ENCODE data around the gene BLOC1S3. TPM values are rescaled to one million over a fixed set of nuclear protein-coding genes. Genes with fewer than 3 reads are reported as not detected.
A peak's percentile ranks its signal among the peaks of the same experiment; 100 is the strongest.

Gene BLOC1S3
- total RNA-seq, 1 donor from 2014 or later = 10.4 TPM

- no peak for DNase-seq
Measured at GRCh38 chr19:45182758-45183157, 4.2 kb downstream of the BLOC1S3 start.

DNA sequence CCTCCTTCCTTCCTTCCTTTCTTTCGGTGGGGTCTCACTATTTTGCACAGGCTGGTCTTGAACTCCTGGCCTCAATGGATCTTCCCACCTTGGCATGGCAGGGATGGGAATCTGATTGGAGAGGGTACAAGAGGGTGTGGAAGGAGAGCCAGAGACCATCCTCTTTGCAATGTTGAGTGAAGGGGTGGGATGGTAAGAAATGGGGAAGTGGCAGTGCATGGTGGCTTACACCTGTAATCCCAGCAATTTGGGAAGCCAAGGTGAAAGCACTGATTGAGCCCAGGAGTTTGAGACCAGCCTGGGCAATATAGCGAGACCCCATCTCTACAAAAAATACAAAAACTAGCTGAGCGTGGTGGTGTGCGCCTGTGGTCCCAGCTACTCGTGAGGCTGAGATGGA lies 5.5 kb downstream of the BLOC1S3 start:
- no peak for DNase-seq

DNA sequence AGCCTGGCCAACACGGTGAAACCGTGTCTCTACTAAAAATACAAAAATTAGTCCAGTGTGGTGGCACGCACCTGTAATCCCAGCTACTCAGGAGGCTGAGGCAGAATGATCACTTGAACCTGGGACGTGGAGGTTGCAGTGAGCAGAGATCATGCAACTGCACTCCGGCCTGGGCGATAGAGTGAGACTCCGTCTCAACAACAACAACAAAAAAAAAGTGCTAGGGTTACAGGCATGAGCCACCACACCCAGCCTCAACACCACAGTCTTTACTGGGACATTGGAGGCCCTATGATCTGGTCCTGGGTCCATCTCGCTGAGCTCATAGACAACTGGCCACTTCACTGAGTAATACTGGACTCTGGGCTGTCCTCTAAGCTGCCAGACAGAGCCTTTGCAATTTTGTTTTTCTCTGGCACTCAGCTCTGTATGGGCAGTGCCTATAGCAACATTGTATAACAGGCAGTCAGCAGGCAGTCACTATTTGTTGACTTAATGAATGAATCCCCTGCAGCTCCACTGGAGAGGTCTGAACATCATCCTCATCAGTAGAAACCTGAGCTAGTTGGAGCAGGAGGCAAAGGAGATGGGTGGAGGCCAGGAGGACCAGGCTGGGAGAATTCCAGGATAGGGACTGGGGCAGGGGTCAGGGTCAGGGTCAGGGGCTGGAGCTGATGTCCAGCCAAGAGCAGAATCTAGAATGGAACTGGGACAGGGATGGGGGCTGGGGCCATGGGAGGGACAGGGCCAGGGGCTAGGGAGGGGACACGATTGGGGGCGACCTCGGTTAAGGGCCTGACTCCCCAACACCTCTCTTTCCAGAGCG lies 8.1 kb downstream of the BLOC1S3 start:
- no peak for DNase-seq

DNA sequence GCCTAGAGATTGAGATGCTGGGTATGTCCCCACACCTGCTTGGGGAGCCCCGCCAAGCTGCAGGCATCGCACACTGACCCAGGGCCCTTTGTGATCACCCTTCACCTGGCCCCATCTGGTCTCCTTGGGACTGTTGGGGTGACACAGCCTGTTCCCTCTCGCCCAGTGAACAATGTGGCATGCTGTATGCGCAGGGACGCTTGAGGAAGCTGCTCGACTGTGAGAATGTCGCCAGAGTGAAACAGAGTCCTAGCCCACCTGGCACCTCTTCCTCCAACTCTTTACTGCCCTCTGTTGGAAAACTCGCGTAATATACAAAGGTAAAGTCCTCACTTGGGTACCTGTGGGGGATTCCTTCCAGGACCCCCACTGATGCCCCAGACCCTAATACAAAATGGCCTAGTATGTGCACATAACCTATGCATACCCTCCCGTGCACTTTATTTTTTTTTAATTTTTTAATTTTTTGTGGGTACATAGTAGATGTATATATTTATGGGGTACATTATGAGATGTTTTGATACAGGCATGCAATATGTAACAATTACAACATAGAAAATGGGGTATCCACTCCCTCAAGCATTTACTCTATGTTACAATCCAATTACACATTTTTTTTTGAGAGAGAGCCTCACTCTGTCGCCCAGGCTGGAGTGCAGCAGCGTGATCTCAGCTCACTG lies 9.0 kb downstream of the BLOC1S3 start:
- DNase-seq = peak; percentile 27

DNA sequence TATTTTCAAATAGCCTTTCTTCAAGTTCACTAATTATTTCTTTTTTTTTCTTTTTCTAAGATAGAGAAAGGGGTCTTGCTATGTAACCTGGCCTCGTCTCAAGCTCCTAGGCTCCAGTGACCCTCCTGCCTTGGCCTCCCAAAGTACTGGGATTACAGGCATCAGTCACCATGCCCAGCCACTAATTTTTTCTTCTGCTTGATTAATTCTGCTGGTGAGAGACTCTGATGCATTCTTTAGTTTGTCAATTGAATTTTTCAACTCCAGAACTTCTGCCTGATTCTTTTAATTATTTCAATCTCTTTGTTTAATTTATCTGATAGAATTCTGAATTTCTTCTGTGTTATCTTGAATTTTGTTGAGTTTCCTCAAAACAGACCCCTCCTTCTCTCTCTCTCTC lies 11.4 kb downstream of the BLOC1S3 start:
- DNase-seq = no peak

- DNase-seq = peak; percentile 50
Measured at GRCh38 chr19:45191375-45191774, 12.8 kb downstream of the BLOC1S3 start.

- DNase-seq = no peak
Measured at GRCh38 chr19:45195764-45196163, 17.2 kb downstream of the BLOC1S3 start.

- peak; percentile 39 for DNase-seq
Measured at GRCh38 chr19:45200568-45200967, 22.0 kb downstream of the BLOC1S3 start.

DNA sequence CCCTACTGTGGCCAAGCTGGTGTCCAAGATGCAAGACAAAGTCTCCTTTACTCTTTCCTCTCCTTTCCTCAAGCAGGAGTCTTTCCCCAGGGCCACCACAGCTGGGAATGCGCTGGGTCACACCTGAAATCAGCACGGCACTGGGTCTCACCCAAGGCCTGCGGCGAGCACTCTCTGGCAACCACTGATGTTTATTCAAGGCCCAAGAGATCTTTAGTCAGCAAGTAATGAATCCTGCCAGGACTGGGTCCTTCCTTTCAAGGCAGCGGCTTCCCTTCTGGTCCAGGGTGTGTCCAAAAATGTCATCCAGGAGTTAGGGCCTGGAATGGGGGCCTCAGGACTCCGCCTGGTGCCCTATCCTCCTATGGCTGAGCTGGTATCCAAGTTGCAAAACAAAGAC lies 24.1 kb downstream of the BLOC1S3 start:
- DNase-seq = no peak

DNA sequence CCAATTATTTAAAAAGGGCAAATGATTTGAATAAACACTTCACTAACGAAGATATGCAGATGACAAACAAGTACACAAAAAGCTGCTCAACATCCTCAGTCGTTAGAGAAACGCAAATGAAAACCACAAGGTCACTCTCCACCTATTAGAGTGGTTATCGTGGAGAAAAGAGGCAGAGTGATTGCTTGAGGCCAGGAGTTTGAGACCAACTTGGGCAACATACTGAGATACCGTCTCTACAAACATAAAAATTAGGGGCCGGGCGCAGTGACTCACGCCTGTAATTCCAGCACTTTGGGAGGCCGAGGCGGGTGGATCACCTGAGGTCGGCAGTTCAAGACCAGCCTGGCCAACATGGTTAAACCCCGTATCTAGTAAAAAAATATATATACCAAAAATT lies 27.2 kb downstream of the BLOC1S3 start:
- no peak for DNase-seq

DNA sequence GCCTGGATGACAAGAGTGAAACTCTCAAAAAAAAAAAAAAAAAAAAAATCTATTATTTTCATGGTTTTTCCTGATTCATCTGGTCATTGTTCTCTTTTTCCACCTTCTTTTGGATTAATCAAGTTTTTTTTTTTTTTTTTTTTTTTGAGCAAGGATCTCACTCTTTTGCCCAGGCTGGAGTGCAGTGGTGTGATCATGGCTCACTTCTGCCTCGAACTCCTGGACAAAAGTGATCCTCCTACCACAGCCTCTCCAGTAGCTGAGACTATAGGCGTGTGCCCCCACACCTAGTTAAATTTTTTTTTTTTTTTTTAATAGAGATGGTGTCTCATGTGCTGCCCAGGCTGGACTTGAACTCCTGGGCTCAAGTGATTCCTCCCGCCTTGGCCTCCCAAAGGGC lies 27.7 kb downstream of the BLOC1S3 start:
- DNase-seq = no peak

DNA sequence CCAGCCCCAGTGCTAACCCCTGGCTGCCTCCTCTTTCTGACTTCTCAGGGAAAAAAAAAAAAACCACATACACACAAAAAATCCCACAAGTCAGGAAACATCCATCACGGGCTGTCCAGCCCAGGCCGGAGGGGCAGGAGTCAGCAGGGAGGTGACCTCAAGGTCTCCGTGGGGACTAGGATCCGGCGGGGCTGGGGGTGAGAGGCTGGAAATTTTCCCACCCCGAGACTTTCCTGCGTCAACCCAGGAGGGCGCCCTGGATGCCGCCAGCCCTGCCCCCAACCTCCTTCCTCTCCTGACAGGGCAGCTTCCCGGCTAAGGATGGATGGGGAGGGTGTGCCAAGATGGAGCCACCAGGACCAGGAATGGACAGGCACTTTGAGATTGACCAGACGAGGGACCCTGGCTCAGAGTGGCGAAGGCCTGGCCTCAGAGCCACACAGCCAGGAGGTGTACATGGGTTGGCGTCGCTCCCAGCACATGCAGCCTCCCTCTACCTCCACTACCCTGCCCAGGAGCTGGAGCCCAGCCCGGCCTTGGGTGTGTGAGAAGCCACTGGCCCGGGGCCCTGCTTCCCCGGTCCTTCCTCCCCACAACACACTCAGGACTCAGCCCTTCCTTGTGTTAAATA lies 33.3 kb downstream of the BLOC1S3 start:
- DNase-seq = peak; percentile 49

GRCh38 chr19:45213031-45213430 lies 34.4 kb downstream of the BLOC1S3 start:
- DNase-seq = no peak

- DNase-seq = no peak
Measured at GRCh38 chr19:45215391-45216191, 37.0 kb downstream of the BLOC1S3 start.

DNA sequence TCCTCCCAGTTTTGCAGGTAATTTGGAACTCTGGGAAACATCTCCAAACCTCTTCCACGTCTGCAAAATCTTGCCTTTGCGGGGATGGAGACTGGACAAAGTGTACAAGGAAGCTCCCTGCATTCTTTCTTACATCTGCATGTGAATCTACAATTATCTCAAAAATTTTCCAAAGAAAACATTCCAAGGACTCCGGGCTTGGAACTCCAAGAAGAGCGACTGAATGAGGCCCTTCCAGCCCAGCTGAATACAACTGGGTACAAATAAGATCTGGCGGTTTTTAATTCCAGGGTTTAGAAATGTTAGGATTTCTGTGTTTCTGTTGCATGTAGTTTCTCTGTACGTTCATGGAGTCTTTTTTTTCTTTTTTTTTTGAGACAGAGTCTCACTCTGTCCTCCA lies 38.1 kb downstream of the BLOC1S3 start:
- no peak for DNase-seq

DNA sequence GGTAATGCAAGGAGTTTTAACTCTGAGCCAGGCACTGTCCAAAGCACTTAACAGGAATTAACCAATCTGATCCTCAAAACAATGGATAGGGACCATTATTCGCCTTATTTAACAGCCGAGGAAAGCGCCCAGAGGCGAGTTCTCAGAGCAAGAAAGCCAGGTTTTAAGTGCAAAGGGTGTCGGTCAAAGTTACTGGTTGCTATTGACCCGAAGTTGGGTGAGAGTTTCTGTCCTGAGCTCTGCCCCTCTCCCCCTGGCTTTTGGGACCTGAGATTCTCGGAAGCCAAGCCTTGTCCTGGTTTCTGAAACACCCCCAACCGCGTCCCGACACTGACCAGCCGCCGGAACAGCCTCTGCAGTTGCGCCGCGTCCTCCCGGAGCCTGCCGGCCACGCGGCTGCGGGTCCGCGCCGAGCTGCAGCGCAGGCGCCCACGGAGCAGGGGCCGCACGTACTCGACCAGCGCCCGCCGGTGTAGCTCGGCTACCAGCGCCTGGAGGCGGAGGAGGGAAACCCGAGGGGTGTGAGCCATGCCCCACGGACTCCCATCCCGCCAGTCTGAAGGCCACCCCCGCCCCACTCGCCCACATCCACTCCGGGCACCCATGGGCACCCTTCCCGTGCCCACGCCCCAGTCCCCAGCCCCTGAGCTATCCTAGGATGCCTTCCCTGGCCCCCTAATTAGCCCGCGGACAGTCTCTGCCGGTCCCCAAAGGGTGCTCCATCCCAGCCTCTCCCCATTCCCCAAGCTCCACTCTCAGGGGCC lies 38.8 kb downstream of the BLOC1S3 start:
- DNase-seq = no peak

- DNase-seq = no peak
Measured at GRCh38 chr19:45217957-45218334, 39.4 kb downstream of the BLOC1S3 start.

- DNase-seq = no peak
Measured at GRCh38 chr19:45218426-45218825, 39.8 kb downstream of the BLOC1S3 start.

- DNase-seq = no peak
Measured at GRCh38 chr19:45218911-45219743, 40.5 kb downstream of the BLOC1S3 start.

DNA sequence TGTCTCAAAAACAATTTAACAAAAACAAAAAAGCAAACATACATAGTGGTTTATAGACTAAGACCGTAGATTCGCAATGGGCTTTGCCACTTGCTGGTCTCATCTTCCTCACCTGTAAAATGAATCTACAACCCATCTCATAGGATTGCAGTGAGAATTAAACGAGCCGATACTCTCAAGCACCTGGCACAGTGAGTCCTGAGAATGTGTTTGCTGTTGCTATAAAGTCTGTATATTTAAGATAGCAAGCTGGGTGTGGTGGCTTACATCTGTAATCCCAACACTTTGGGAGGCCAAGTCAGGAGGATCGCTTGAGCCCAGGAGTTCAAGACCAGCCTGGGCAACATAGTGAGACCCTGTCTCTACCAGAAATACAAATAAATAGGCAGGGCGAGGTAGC lies 44.1 kb downstream of the BLOC1S3 start:
- no peak for DNase-seq

GRCh38 chr19:45223879-45224278 lies 45.3 kb downstream of the BLOC1S3 start:
- no peak for DNase-seq

All from tongue (tissue), 2 donors.